ENCODE measurements around the gene ABTB2.

ABTB2 gene

GRCh38 chr11:34233215-34233614 is 124.6 kb downstream of the ABTB2 start:
- DNase-seq (ENCODE audit: low read depth), result no peak
- no peak overlapping the region for H3K4me3 ChIP-seq (ENCODE audit: control insufficient read depth, low read depth, low read length)
- no peak for TF ChIP-seq CTCF (conservative IDR thresholded peaks at IDR 0.05; ENCODE audit: control insufficient read depth, insufficient read depth, low read depth, low read length)

GRCh38 chr11:34232807-34233206 is 125.0 kb downstream of the ABTB2 start:
- no peak overlapping the region for H3K4me3 ChIP-seq (ENCODE audit: control insufficient read depth, low read depth, low read length)
- no peak for TF ChIP-seq CTCF (conservative IDR thresholded peaks at IDR 0.05; ENCODE audit: control insufficient read depth, insufficient read depth, low read depth, low read length)
- no peak for DNase-seq (ENCODE audit: low read depth)

- H3K4me3 ChIP-seq (ENCODE audit: control insufficient read depth, low read depth, low read length), result no peak overlapping the region
- TF ChIP-seq CTCF (conservative IDR thresholded peaks at IDR 0.05; ENCODE audit: control insufficient read depth, insufficient read depth, low read depth, low read length), result no peak
- no peak for DNase-seq (ENCODE audit: low read depth)
These were observed 131.6 kb downstream of the ABTB2 start for GRCh38 chr11:34226210-34226609.

GRCh38 chr11:34225091-34225490 is 132.7 kb downstream of the ABTB2 start:
- TF ChIP-seq CTCF (conservative IDR thresholded peaks at IDR 0.05; ENCODE audit: control insufficient read depth, insufficient read depth, low read depth, low read length), result no peak
- no peak for DNase-seq (ENCODE audit: low read depth)
- no peak overlapping the region for H3K4me3 ChIP-seq (ENCODE audit: control insufficient read depth, low read depth, low read length)

- no peak for TF ChIP-seq CTCF (conservative IDR thresholded peaks at IDR 0.05; ENCODE audit: control insufficient read depth, insufficient read depth, low read depth, low read length)
- DNase-seq (ENCODE audit: low read depth), result no peak
- H3K4me3 ChIP-seq (ENCODE audit: control insufficient read depth, low read depth, low read length), result no peak overlapping the region
These were observed 133.3 kb downstream of the ABTB2 start for GRCh38 chr11:34224434-34224966.

- H3K4me3 ChIP-seq (ENCODE audit: control insufficient read depth, low read depth, low read length), result no peak overlapping the region
- DNase-seq (ENCODE audit: low read depth), result no peak
- TF ChIP-seq CTCF (conservative IDR thresholded peaks at IDR 0.05; ENCODE audit: control insufficient read depth, insufficient read depth, low read depth, low read length), result no peak
These were observed 133.9 kb downstream of the ABTB2 start for GRCh38 chr11:34223907-34224306.
